ENCODE results near the gene HERC2.

The HERC2 gene

DNA sequence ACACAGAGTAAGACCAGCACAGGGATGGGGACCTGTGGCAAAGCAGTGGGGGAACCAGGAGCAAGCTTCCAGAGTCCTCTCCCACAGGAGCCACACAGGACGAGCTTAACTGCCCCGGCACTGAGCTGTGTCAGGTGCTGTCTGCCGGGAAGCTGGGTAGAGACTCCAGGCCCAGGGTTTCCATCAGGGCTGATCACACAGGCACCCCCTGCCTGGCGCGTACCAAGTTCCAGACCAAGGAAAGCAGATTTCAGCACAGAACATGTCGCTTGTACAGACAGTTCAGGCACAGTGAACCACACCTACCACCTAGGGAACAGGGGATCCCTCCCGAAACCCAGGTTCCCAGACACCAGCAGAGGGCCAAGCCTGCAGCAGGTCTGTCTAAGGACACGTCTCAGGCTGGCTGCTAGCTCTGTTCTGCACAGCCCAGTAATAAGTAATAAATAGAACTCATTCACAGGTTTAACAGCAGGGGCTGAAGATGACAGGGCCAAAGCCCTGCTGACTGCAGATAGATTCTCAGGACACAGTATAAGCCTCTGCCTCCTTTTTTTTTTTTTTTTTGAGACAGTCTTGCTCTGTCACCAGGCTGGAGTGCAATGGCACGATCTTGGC, 192.6 kb downstream of the HERC2 start:
- TF ChIP-seq CTCF (IDR thresholded peaks at IDR 0.05; ENCODE audit: low read depth, low read length) (no peak), MYC (IDR thresholded peaks at IDR 0.05; ENCODE audit: low read depth, low read length) (no peak), POLR2A (IDR thresholded peaks at IDR 0.05; ENCODE audit: extremely low read depth, insufficient read length) (no peak)
- TF ChIP-seq, protein P1, sequence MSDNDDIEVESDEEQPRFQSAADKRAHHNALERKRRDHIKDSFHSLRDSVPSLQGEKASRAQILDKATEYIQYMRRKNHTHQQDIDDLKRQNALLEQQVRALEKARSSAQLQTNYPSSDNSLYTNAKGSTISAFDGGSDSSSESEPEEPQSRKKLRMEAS (IDR thresholded peaks at IDR 0.05; ENCODE audit: low read depth, low read length): no peak

DNA sequence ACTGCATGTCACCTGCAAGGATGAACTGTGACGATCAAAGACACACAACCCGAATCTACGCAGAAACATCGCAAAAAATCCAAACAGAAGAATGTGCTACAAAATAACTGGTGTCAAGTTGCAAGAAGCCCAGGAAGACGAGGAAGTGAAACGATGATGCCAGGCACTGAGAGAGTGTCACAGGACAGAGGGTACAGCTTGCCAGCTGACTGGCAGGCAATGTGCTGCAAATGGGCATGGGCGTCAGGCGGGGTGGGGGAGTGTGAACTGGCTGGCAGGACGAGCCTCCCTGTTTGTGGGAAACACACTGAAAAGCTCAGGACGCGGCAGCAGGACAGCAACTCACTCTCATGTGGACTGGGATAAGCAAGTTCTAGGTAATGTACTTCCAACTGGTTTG, 193.9 kb downstream of the HERC2 start:
- no peak for DNase-seq (ENCODE audit: low read depth)
- no peak overlapping the region for H3K4me3 ChIP-seq (ENCODE audit: low read depth, low read length)
- TF ChIP-seq POLR2A (IDR thresholded peaks at IDR 0.05; ENCODE audit: extremely low read depth, insufficient read length): no peak
- TF ChIP-seq CTCF (IDR thresholded peaks at IDR 0.05; ENCODE audit: low read depth, low read length): no peak
- no peak for TF ChIP-seq MYC (IDR thresholded peaks at IDR 0.05; ENCODE audit: low read depth, low read length)
- TF ChIP-seq, protein P1 (IDR thresholded peaks at IDR 0.05; ENCODE audit: low read depth, low read length): no peak

More for the DNA sequence above, 192.6 kb downstream of the HERC2 start:
- no peak for DNase-seq (ENCODE audit: low read depth)
- H3K4me3 ChIP-seq (ENCODE audit: low read depth, low read length): no peak overlapping the region

DNA sequence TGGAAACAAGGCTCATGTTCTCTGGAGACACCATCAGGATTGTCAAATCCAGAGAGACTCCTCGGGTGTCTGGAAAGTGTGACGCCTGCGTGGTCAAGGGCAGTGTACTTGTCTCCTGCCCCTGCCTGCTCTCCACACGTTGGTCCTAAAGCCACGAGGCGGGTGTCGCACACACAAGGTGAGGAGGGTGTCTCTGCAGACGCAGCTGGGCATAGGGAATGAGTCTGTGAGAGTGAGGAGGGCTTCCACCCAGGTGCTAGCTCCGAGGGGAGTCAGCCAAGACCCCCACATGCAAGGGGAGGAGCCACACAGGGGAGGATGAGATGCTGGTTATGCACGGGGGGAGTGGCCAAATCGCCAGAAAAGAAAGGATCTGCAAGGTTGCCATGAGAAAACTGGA, 194.9 kb downstream of the HERC2 start:
- H3K4me3 ChIP-seq (ENCODE audit: low read depth, low read length): no peak overlapping the region
- TF ChIP-seq, protein P1 (IDR thresholded peaks at IDR 0.05; ENCODE audit: low read depth, low read length): no peak
- no peak for TF ChIP-seq POLR2A (IDR thresholded peaks at IDR 0.05; ENCODE audit: extremely low read depth, insufficient read length)
- TF ChIP-seq MYC (IDR thresholded peaks at IDR 0.05; ENCODE audit: low read depth, low read length): no peak
- TF ChIP-seq CTCF (IDR thresholded peaks at IDR 0.05; ENCODE audit: low read depth, low read length): no peak
- DNase-seq (ENCODE audit: low read depth): no peak

DNA sequence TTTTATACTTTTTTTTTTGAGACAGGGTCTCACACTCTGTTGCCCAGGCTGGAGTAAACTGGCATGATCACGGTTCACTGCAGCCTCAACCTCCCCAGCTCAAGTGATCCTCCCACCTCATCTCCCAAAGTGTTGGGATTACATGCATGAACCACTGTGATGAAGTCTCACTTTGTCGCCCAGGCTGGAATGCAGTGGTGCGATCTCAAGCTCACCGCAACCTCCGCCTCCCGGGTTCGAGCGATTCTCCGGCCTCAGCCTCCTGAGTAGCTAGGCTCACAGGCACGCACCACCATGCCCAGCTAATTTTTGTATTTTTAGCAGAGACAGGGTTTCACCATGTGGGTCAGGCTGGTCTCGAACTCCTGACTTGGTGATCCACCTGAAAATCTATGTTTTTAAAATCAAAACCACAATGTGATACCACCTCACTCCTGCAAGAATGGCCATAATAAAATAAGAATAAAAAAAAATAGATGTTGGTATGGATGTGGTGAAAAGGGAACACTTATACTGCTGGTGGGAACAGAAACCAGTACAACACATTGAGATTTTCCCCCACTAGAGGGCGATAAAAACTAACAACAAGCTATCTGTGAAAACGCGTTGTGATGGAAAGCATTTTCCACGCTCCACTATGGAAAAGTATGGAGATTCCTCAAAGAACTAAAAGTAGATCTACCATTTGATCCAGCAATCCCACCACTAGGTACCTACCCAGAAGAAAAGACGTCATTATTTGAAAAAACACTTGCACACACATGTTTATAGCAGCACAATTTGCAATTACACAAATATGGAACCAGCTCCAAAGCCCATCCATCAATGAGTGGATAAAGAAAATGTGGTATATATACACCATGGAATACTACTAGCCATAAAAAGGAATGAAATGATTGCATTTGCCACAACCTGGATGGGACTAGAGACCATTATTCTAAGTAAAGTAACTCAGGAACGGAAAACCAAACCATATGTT, 196.0 kb downstream of the HERC2 start:
- peak; percentile 57 for TF ChIP-seq CTCF (IDR thresholded peaks at IDR 0.05; ENCODE audit: low read depth, low read length)
- TF ChIP-seq, protein P1 (IDR thresholded peaks at IDR 0.05; ENCODE audit: low read depth, low read length): no peak
- peak; percentile 54 for DNase-seq (ENCODE audit: low read depth)
- no peak overlapping the region for H3K4me3 ChIP-seq (ENCODE audit: low read depth, low read length)

DNA sequence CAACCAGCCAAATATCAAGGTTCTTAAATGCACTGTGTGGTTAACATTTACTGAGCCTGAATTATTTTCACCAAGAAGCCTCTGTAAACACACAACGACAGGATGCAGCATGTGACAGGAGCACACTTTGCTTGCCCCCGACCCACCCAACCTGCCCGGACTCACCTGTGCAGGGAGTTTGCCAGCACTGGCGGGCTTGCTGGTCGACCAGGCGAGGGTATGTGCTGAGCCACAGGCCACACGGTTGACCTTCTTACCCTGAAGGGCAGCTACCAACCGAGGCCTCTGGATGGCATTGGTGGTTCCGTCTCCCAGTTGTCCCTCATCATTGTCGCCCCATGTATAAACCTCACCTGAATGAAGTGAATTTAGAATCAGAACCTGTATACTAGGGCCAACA, 197.1 kb downstream of the HERC2 start:
- TF ChIP-seq MYC (IDR thresholded peaks at IDR 0.05; ENCODE audit: low read depth, low read length): no peak
- no peak for TF ChIP-seq CTCF (IDR thresholded peaks at IDR 0.05; ENCODE audit: low read depth, low read length)
- TF ChIP-seq, protein P1 (IDR thresholded peaks at IDR 0.05; ENCODE audit: low read depth, low read length): no peak
- no peak for TF ChIP-seq POLR2A (IDR thresholded peaks at IDR 0.05; ENCODE audit: extremely low read depth, insufficient read length)
- no peak overlapping the region for H3K4me3 ChIP-seq (ENCODE audit: low read depth, low read length)
- no peak for DNase-seq (ENCODE audit: low read depth)
